Stomach (tissue), 9 donors: Measurements from ENCODE around the gene CCDC178. TPM values are rescaled to one million over a fixed set of nuclear protein-coding genes. Genes with fewer than 3 reads are reported as not detected.

Experiments used
- DNase-seq, 2 donors: peaks; one replicate each; pipeline versions ENCODE4 v3.0.0 to v3.0.0-alpha.2; 2013 to 2019
- H3K27ac ChIP-seq, 5 donors: fragments of 200-600 bp in 4 of 5; sonication (generic) in 4 of 5; one replicate each; pipeline ENCODE4 v1.5.1; 2013 to 2019; ENCODE audit warnings: mild to moderate bottlenecking in 1 of 5, moderate library complexity in 1 of 5
- H3K27me3 ChIP-seq, 3 donors: fragments of 200-600 bp; sonication (generic); one replicate each; pipeline ENCODE4 v1.5.1; 2017 to 2019; ENCODE audit warnings: mixed run types in 1 of 3
- H3K36me3 ChIP-seq, 4 donors: fragments of 200-600 bp; sonication (generic); 1 replicate in 3 of 4; 2 replicates in 1 of 4; pipeline ENCODE4 v1.5.1; 2016 to 2019
- H3K4me1 ChIP-seq, 4 donors: fragments of 200-600 bp; sonication (generic); one replicate each; pipeline ENCODE4 v1.5.1; 2016 to 2019
- H3K4me3 ChIP-seq, 4 donors: fragments of 200-600 bp; sonication (generic) in 3 of 4; one replicate each; pipeline ENCODE4 v1.5.1; 2016 to 2019; ENCODE audit warnings: mild to moderate bottlenecking in 1 of 4
- H3K9me3 ChIP-seq, 4 donors: fragments of 200-600 bp; sonication (generic); one replicate each; pipeline ENCODE4 v1.5.1; 2016 to 2019
- EP300 ChIP-seq: sonication (generic); formaldehyde crosslinking; IDR thresholded peaks from one replicate; pipeline ENCODE4 v1.6.1; 2017; ENCODE audit warnings: antibody characterized with exemption
- POLR2A ChIP-seq, 4 donors: fragments of 450-650 bp; IDR thresholded peaks; one replicate each; pipeline ENCODE4 v1.6.1; 2016; ENCODE audit warnings: antibody characterized with exemption in 4 of 4, control low read depth in 2 of 4, mild to moderate bottlenecking in 1 of 4, moderate library complexity in 1 of 4
- POLR2AphosphoS5 ChIP-seq, 3 donors: sonication (generic); formaldehyde crosslinking; IDR thresholded peaks; one replicate each; pipeline ENCODE4 v1.6.1; 2016; ENCODE audit warnings: antibody characterized with exemption in 3 of 3
- WGBS, 5 donors: extraction: QIAGEN DNeasy Blood & Tissue Kit in 3 of 5; methylation state at CpG; one replicate each; pipeline versions ENCODE4 v1.1.5 to v1.1.7; 2013 to 2018; 5-methylcytosine and 5-hydroxymethylcytosine counted together
- intact Hi-C: fragments of 100-400 bp; cut with DNase I; formaldehyde crosslinking; loops from one replicate; pipeline ENCODE4 v1.15.1; 2023; ENCODE audit warnings: low total_unique reads
- polyA plus RNA-seq, 3 donors: library from polyadenylated mRNA; stranded (reverse); fragments of 200-250 nt; gene quantifications; one replicate each; pipeline ENCODE4 v1.2.3, GENCODE V29; 2013
- total RNA-seq, 5 donors: library from RNA; depleted of rRNA; stranded (reverse); fragments of >200 nt; gene quantifications; one replicate each; pipeline versions ENCODE4 v1.1.0 to v1.2.3, GENCODE V29; 2014 to 2016
- TF ChIP-seq, protein P1 (sequence below), 7 experiments: fragments of 450-650 bp in 4 of 7; fragments of 200-600 bp in 3 of 7; sonication (generic) in 3 of 7; IDR thresholded peaks; one replicate each; pipeline ENCODE4 v1.5.1; 2016 to 2019; ENCODE audit warnings: antibody characterized with exemption in 7 of 7, control low read depth in 2 of 7, mild to moderate bottlenecking in 1 of 7
- donor health status: healthy with polysubstance abuse.
- donor health status: Bipolar disorder and iron deficiency.
- donor health status: healthy.

The CCDC178 gene
- total and polyA plus RNA-seq, 8 donors: 0.38 to 24.5 (median 1.8) TPM; not detected in 4

DNA sequence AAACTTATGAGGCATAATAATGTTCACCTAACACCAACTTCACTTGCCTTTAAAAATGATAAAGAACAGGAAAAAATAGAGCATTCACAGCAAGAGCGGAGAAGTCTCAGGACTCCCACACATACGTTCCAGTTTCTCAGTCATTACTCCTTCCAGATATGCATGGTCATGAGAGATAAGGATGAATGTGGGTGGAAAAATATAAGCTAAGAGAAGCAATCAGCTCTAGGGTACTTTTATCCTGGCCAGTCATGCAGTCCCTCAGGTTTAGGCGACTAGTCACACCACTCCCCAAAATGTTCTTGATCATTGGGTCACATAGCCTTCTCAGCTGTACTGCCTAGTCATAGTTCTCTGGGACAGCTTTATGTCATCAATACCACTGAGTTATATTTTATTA is 29.2 kb upstream of the CCDC178 start:
- no peaks in the 10 kb centered on the region for H3K27me3 ChIP-seq
- H3K4me3 ChIP-seq: no peak overlapping the region
- no peaks in the 10 kb centered on the region for H3K9me3 ChIP-seq
- DNase-seq: no peak
- TF ChIP-seq EP300 (no peak), POLR2A (IDR thresholded peaks at IDR 0.05) (no peak), POLR2AphosphoS5 (IDR thresholded peaks at IDR 0.05) (no peak)
- TF ChIP-seq, protein P1, sequence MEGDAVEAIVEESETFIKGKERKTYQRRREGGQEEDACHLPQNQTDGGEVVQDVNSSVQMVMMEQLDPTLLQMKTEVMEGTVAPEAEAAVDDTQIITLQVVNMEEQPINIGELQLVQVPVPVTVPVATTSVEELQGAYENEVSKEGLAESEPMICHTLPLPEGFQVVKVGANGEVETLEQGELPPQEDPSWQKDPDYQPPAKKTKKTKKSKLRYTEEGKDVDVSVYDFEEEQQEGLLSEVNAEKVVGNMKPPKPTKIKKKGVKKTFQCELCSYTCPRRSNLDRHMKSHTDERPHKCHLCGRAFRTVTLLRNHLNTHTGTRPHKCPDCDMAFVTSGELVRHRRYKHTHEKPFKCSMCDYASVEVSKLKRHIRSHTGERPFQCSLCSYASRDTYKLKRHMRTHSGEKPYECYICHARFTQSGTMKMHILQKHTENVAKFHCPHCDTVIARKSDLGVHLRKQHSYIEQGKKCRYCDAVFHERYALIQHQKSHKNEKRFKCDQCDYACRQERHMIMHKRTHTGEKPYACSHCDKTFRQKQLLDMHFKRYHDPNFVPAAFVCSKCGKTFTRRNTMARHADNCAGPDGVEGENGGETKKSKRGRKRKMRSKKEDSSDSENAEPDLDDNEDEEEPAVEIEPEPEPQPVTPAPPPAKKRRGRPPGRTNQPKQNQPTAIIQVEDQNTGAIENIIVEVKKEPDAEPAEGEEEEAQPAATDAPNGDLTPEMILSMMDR (IDR thresholded peaks at IDR 0.05): no peak
- 61 to 70% (median 69%) methylated on average over 3 of the region's 3 CpGs for WGBS, 5 donors
- no peaks in the 10 kb centered on the region for H3K36me3 ChIP-seq
- H3K27ac ChIP-seq: no peak overlapping the region
- H3K4me1 ChIP-seq: no peaks in the 10 kb centered on the region
- intact Hi-C loops: no loop called here

DNA sequence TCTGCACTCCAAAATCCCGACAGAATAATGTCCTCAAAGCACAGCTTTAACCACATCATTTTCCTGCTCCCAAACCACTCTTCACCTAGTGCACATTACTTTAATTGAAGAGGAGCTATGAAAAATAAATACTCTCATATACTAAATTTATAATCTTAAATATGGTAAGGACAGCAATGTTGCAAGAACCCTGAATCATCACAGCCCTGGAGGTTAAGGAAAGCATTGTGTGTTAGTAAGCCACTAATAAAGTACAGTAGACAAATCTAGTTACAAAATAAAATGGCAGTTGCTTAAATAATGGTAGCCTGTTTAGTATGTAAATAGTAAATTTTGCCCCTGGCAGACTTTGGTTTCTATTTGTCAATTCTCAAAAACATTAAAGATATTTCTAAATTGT is 27.0 kb upstream of the CCDC178 start:
- intact Hi-C loops: no loop called here
- 75 to 93% (median 79%) methylated on average over 1 of the region's 1 CpG for WGBS, 5 donors

DNA sequence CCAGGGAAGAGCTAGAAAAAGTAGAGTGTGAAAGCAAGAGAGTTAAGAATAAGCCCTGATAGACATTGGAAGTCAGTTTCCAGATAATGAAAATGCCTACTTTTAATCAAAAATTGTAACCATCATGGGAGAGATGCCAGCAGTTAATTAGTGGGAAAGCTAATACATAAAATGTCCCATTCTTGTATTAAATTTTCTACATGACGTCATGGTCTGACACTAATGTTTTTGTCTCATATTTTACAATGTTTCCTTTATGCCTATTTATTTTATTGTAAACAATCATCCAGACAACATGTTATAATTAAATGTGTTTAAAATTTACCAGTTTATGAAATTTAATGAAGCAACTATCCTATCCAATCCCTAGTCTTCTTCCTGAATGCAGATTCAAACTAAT is 26.3 kb upstream of the CCDC178 start:
- DNase-seq: no peak
- 89 to 98% (median 92%) methylated on average over 1 of the region's 1 CpG for WGBS, 5 donors
- TF ChIP-seq EP300 (no peak), POLR2AphosphoS5 (IDR thresholded peaks at IDR 0.05) (no peak), POLR2A (IDR thresholded peaks at IDR 0.05) (no peak)
- TF ChIP-seq, protein P1 (IDR thresholded peaks at IDR 0.05): no peak
- H3K27ac ChIP-seq: no peak overlapping the region
- H3K4me1 ChIP-seq: no peaks in the 10 kb centered on the region
- no peaks in the 10 kb centered on the region for H3K27me3 ChIP-seq
- no peak overlapping the region for H3K4me3 ChIP-seq
- H3K9me3 ChIP-seq: no peaks in the 10 kb centered on the region
- intact Hi-C loops: no loop called here
- no peaks in the 10 kb centered on the region for H3K36me3 ChIP-seq

More for the DNA sequence above, 27.0 kb upstream of the CCDC178 start:
- Histone ChIP-seq H3K4me1 (no peaks in the 10 kb centered on the region), H3K36me3 (no peaks in the 10 kb centered on the region), H3K4me3 (no peak overlapping the region), H3K27me3 (no peaks in the 10 kb centered on the region), H3K27ac (no peak overlapping the region), H3K9me3 (no peaks in the 10 kb centered on the region)
- no peak for DNase-seq
- TF ChIP-seq, protein P1 (IDR thresholded peaks at IDR 0.05): no peak
- TF ChIP-seq POLR2AphosphoS5 (IDR thresholded peaks at IDR 0.05): no peak
- TF ChIP-seq EP300: no peak
- TF ChIP-seq POLR2A (IDR thresholded peaks at IDR 0.05): no peak

DNA sequence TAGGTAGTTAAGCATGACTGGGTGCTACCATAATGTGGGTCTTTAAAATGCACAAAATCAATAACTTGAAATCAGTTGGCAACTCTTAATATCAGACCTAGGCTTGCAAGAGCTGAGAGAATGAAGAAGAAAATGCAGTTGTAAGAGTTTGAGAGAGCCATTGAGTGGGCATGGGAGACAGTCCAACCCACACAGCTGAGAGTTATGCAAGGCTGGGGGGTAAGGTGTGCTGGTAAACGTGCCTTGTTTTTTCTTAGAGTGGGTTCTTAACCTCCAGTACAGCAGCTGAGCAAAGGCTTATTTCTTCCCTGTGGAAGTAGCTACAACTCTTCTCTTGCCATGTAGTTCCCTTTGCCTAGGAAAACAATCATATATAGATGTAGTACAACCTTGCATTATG is 20.2 kb upstream of the CCDC178 start:
- TF ChIP-seq EP300: no peak
- TF ChIP-seq POLR2AphosphoS5 (IDR thresholded peaks at IDR 0.05): no peak
- no peak for TF ChIP-seq POLR2A (IDR thresholded peaks at IDR 0.05)
- TF ChIP-seq, protein P1 (IDR thresholded peaks at IDR 0.05): no peak
- intact Hi-C loops: no loop called here
- Histone ChIP-seq H3K4me3 (no peak overlapping the region), H3K36me3 (no peaks in the 10 kb centered on the region), H3K27ac (no peak overlapping the region), H3K4me1 (no peaks in the 10 kb centered on the region), H3K9me3 (no peaks in the 10 kb centered on the region), H3K27me3 (no peaks in the 10 kb centered on the region)
- WGBS, 5 donors: 64 to 79% (median 71%) methylated on average over 1 of the region's 1 CpG
- DNase-seq: no peak
